ENCODE results near the gene DHX36. TPM values are rescaled to one million over a fixed set of nuclear protein-coding genes. Genes with fewer than 3 reads are reported as not detected.

The DHX36 gene
- total RNA-seq, 4 donors from 2014 or later = 57.2 to 106 (median 70.9) TPM

GRCh38 chr3:154310840-154311239 is 13.4 kb downstream of the DHX36 start:
- no peak for TF ChIP-seq POLR2A (IDR thresholded peaks at IDR 0.05)
- no peak for TF ChIP-seq CTCF (IDR thresholded peaks at IDR 0.05)

DNA sequence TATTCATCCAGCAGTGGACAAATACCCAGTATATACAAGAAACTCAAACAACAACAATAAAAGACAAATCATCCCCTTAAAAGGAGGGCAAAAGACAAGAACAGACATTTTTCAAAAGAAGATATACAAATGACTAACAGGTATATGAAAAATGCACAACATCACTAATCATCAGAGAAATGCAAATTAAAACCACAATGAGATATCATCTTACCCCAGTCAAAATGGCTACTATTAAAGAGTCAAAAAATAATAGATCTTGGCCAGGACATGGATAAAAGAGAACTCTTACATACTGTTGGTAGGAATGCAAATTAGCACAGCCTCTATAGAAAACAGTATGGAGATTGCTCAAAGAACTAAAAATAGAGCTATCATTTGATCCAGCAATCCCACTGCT is 16.9 kb downstream of the DHX36 start:
- H3K36me3 ChIP-seq = peaks cover 27 to 34% of the 10 kb centered on the region in 2 donors
- no peak overlapping the region for H3K27ac ChIP-seq
- no peaks in the 10 kb centered on the region for H3K27me3 ChIP-seq

More at GRCh38 chr3:154310840-154311239, 13.4 kb downstream of the DHX36 start:
- no peak for DNase-seq
- H3K27ac ChIP-seq = no peak overlapping the region
- peaks cover 0 to 6% of the 10 kb centered on the region in 2 donors for H3K4me1 ChIP-seq
- intact Hi-C loops (cut with DNase I) = no loop called here
- H3K27me3 ChIP-seq = no peaks in the 10 kb centered on the region
- H3K4me3 ChIP-seq (replicated peaks in 1 of 3) = no peak overlapping the region
- H3K9me3 ChIP-seq = no peaks in the 10 kb centered on the region
- H3K36me3 ChIP-seq = peaks cover 6 to 8% of the 10 kb centered on the region in 2 donors

GRCh38 chr3:154304936-154305335 is 19.4 kb downstream of the DHX36 start:
- Histone ChIP-seq H3K36me3 (peaks cover 43 to 58% of the 10 kb centered on the region in 2 donors), H3K9me3 (no peaks in the 10 kb centered on the region), H3K27me3 (no peaks in the 10 kb centered on the region), H3K27ac (no peak overlapping the region), H3K4me1 (no peaks in the 10 kb centered on the region), H3K4me3 (replicated peaks in 1 of 3) (no peak overlapping the region)
- intact Hi-C loops (cut with DNase I) = no loop called here
- no peak for TF ChIP-seq CTCF (IDR thresholded peaks at IDR 0.05)
- no peak for TF ChIP-seq POLR2A (IDR thresholded peaks at IDR 0.05)
- WGBS, 2 donors = 96 to 98% methylated on average over 3 of the region's 3 CpGs
- no peak for DNase-seq

More for the DNA sequence above, 16.9 kb downstream of the DHX36 start:
- DNase-seq = no peak
- Histone ChIP-seq H3K9me3 (no peaks in the 10 kb centered on the region), H3K4me3 (replicated peaks in 1 of 3) (no peak overlapping the region), H3K4me1 (no peaks in the 10 kb centered on the region)
- intact Hi-C loops (cut with DNase I) = no loop called here
- no peak for TF ChIP-seq POLR2A (IDR thresholded peaks at IDR 0.05)
- no peak for TF ChIP-seq CTCF (IDR thresholded peaks at IDR 0.05)

- H3K36me3 ChIP-seq = peaks cover 50 to 64% of the 10 kb centered on the region in 2 donors
Observed at GRCh38 chr3:154304116-154304786, 20.0 kb downstream of the DHX36 start.

More at GRCh38 chr3:154304116-154304786, 20.0 kb downstream of the DHX36 start:
- TF ChIP-seq POLR2A (IDR thresholded peaks at IDR 0.05) (no peak), CTCF (IDR thresholded peaks at IDR 0.05) (no peak)
- H3K4me3 ChIP-seq (replicated peaks in 1 of 3) = no peak overlapping the region
- no peaks in the 10 kb centered on the region for H3K9me3 ChIP-seq
- no peaks in the 10 kb centered on the region for H3K27me3 ChIP-seq
- intact Hi-C loops (cut with DNase I) = no loop called here
- no peak overlapping the region for H3K27ac ChIP-seq
- H3K4me1 ChIP-seq = no peaks in the 10 kb centered on the region
- DNase-seq = no peak
